ENCODE results near the gene THRA.
"Not testable (repeated sequence)": the region's sequence is repeated elsewhere in the genome, so short reads cannot be mapped to it uniquely, and the experiment has no call there.

Gene THRA

GRCh38 chr17:40112718-40113109 lies 49.9 kb downstream of the THRA start:
- DNase-seq (ENCODE audit: low read depth, low spot score): no peak

DNA sequence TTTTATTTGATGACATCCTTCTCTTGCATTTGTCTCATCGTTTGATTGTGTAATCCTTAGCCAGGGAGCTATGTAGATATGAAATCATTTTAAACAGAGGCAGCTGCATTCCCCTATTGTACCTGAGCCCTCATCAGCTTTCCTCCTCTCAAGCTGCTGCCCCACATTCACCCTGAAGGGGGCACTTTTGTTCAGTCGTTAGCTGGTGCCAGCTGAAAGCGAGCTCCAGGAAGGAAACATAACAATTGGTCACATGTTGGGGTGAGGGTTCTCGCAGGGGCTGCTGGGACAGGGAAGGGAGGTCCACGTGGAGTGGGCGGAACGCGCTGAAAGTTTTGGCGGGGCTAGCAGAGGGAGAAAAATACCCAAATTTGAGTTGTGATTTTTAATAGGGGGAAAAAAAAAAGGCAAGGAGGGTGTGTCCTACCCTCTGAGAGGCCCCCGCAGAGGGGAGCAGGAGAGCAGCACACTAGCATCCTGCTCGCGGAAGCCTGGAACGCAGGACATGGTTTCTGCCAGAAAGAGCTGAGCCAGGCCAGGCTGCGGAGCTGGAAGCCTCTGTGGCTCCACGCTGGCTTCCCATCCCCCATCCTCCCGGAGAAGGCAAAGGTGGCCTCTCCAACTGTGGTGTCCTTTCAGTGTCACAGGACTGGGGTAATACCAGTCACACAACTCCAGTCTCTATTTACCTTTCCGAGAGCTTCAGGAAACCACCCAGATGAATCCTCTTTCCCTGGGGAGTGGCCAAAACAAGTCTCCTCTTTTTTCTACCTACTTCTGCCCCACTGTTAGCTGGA lies 50.5 kb downstream of the THRA start:
- peak; percentile 77 for DNase-seq (ENCODE audit: low read depth, low spot score)

DNA sequence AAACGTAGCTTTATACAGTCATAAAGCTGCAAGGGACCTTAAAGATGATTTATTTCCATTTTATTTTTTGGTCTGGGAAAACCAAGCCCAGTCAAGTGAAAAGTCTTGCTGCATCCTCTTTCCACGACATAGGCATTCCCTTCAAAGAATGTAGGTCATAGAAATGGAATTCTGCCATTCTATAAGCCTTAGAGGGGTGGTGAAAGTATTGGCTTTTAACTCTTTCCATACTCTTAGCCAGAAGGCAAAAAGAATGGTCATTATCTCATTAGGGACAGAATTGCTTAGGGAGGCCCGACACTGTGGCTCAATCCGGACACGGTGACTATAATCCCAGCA lies 51.1 kb downstream of the THRA start:
- DNase-seq (ENCODE audit: low read depth, low spot score): no peak

DNA sequence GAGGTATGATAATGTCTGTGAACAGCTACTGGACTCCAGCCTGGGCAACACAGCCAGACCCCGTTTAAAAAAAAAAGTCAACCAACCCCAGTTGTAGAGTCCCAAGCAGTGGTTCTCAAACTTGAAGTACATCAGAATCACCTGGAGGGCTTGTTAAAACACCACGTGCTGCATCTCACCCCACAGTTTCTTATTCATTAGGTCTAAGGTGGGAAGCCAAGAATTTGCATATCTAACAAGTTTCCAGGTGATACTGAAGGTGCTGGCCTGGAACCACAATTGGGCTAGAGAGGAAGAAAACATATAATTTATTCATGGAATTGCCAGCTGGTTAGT lies 52.3 kb downstream of the THRA start:
- DNase-seq (ENCODE audit: low read depth, low spot score): no peak

DNA sequence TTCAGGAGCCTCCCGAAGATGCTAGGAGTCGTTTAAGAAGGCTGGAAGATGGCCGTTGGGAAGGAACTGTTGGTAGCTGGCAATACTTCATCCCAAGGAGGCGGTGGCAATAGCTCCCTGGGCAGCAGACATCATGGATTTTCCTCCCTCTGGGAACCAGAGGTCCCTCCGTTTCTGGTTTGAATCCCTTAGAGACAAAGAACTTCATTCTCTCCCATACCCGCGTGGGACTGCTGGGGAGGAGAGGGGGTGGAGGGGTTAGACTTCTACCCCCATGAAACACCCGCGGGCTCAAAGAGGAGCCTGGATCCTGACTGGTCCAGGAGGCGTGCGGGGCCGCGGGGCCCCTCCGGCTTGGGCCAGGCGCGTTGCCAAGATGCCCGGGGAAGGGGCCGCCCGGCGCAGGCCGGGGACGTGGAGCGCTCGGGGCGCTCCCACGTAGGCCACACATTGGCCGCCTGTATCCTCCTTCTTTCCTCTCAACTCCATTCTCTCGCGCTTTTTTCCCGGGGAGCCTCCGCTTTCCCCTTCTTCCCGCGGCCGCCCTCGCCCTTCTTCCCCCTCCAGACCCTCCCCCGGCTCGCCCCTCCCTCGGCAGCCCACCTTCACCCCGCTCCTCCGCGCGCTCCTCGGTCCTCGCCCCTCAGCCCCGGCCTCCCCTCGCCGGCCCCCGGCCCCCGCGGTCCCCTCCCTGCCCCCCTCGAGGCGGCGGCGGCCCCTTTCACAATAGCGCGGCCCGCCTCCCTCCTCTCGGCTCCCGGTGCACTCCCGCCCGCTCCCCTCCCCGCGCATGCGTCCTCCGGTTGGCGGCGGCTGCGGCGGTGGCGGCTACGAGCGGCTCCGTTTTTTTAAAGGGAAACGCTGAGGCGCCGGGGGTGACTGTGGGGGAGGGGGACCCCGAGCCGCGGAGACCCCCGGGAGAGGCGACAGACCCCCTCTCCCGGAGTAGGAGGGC lies 58.7 kb downstream of the THRA start, which contains the start of gene MSL1:
TSS of gene MSL1 (plus strand) at position 791 of the 955 bp plus-strand sequence. CDS start 642 bp downstream, outside the sequence.
- no peak for DNase-seq (ENCODE audit: low read depth, low spot score)

DNA sequence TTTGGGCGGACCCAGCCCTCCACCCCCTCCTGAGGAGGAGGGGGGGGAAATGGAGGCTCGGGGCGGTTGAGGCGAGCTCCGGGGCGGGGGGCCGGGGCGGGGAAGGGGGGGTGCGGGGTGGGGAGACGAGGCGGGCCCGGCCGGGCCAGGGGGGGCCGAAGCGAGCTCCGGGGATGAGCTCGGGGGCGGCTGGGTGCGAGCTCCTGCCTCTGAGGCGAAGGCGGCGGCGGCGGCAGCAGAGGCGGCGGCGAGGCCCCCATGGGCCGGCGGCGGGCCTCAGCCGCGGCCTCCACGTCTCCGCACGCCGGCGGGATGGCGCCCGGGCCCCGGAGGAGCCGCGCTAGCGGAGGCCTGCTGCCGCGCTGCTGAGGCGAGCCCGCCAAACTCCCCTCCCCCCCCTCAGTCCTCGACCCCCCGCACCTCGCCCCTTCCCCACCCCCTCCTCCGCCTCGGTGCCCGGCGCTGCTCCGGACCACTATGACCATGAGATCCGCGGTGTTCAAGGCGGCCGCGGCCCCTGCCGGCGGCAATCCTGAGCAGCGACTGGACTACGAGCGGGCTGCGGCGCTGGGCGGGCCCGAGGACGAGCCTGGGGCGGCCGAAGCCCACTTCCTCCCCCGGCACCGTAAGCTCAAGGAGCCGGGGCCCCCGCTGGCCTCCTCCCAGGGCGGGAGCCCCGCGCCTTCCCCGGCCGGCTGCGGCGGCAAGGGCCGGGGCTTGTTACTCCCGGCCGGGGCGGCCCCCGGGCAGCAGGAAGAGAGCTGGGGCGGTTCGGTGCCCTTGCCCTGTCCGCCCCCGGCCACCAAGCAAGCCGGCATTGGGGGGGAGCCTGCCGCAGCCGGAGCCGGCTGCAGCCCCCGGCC lies 59.6 kb downstream of the THRA start:
- no peak for DNase-seq (ENCODE audit: low read depth, low spot score)

DNA sequence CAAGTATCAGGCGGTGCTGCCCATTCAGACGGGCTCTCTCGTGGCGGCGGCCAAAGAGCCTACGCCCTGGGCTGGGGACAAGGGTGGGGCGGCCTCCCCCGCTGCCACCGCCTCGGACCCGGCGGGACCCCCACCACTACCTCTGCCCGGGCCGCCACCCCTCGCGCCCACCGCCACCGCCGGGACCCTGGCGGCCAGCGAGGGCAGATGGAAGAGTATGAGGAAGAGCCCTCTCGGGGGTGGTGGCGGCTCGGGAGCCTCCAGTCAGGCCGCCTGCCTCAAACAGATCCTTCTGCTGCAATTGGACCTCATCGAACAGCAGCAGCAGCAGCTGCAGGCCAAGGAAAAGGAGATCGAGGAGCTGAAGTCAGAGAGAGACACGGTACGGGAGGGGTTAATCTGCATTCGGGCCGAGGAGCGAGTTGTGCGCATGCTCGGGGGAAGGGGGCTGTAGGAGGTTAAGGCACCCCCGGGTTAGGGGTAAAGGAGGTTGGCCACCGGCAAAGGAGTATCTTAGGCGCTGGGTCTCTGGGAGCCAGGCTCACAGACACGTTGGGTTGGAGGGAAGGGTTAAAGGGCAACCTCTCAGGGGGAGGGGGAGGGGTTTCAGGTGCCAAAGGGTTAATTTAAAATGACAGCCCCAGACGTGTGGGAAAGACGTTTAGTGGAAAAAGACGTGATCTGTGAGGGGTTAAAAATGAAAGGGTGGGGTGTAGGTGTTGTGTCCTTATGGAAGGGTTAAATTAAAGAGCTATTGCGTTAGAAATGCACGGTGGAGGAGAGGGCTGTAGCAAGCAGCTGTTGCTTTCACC lies 60.4 kb downstream of the THRA start:
- DNase-seq (ENCODE audit: low read depth, low spot score): no peak

DNA sequence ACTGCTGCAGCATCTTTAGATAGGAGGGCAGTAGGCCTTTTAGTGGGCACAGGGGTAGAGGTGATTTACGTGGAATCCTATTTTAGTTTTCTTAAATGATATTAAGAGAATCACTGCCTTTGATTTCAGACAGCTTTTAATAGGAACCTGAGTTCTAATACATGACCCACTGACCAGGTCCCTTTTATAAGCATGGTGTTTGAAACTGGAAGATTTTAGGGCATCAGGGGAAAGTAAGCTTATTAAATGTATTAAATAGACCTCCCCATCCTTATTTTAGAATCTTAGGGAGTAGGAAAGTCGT lies 61.0 kb downstream of the THRA start:
- DNase-seq (ENCODE audit: low read depth, low spot score): no peak

GRCh38 chr17:40124279-40125141 lies 61.7 kb downstream of the THRA start:
- DNase-seq (ENCODE audit: low read depth, low spot score): no peak

DNA sequence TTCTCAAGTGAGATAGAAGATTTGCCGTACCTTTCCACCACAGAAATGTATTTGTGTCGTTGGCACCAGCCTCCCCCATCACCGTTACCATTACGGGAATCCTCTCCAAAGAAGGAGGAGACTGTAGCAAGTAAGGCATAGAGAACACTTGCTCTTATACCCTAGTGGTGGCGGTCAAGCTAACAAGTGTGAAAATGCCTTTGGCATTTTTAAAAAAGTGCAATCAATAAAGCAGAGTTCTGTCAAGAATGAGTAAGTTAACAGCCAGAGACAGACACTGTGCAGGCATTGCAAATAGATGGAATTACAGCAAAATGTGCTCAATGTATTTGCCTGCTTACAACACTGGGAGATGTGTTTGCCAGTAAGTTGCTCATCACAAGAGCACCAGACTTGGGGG lies 66.7 kb downstream of the THRA start:
- no peak for DNase-seq (ENCODE audit: low read depth, low spot score)

DNA sequence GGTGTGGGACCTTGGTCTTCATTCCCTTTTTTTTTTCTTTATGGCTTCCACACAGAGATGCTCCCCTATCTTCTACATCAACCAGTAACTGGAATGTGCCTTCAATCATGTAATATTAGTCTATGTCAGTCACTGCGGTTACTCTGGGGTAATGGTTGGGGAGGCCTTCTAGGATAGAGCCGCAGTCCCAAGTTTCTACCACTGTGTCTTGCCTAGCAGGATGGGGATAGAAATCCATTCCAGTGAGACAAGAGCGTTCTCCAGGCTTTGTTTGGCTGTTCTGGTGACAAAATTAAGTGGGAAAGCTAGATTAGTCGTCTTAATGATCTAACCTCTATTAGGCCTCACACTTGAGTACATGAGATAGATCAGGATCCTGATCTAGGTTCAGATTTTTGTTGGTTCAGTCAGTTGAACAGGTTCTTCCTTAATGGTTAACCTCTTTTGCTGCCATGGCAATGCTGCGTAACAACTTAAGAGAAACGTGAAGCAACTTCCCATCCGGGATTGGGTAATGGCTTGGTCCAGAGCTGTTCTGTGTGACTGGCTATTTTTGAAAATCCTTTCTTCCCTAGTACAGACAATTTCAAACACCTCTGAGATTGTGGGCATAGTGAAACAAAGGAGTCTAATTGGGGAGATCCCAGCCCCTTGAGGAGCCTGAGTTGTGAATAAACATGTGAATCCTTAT lies 67.7 kb downstream of the THRA start:
- no peak for DNase-seq (ENCODE audit: low read depth, low spot score)

- no peak for DNase-seq (ENCODE audit: low read depth, low spot score)
Observed at GRCh38 chr17:40134184-40134583, 71.4 kb downstream of the THRA start.

DNA sequence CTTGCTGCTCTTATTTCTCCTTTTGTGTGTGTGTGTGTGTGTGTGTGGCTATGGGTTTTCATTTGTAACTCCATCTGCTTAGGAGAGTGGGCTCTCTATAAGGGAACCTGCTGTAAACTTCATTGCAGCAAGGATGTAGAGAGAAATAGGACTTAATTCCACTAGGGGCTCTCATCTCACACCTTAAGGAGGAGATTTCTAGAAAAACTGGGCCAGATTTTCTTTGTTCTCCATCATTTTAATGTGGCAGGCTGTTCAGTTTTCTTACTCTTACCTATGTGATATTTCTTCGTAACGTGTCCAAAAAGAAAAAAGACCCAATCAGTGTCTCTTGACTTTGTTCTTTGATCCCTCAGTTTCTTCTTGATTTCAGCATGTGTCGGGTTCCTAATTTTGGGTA lies 73.1 kb downstream of the THRA start:
- no peak for DNase-seq (ENCODE audit: low read depth, low spot score)

DNA sequence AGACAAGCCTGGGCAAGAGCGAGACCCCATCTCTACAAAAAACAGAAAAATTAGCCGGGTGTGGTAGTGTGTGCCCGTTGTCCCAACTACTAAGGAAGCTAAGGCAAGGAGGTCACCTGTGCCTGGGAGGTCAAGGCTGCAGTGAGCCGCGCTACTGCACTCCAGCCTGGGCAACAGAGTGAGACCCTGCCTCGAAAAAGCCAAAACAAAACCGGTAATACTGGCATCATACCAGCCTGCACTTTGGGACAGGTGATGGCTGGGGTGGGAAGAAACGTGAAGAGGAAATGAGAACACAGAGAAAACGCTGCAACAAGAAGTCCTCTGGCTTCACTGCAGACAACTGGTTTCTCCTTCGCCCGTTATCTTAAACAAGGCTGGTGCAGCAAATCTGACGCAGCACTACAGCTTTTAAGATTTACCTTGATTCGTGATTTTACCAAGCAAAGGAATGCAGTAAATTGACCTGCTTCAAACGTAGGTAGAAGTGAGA lies 76.8 kb downstream of the THRA start:
- DNase-seq (ENCODE audit: low read depth, low spot score): no peak

GRCh38 chr17:40143166-40143565 lies 80.4 kb downstream of the THRA start:
- DNase-seq (ENCODE audit: low read depth, low spot score): not testable (repeated sequence)
